Effector memory CD8-positive, alpha-beta T cell (primary cell): ENCODE results near the gene EEIG2.

Source experiments
- ATAC-seq: fragments of 150-1000 bp; cut with Tn5 transposase; replicated peaks from 2 replicates; pipeline ENCODE4 v1.10.0; 2021; ENCODE audit warnings: mild to moderate bottlenecking, moderate library complexity
- DNase-seq, 3 experiments: peaks; one replicate each; pipeline ENCODE4 v3.0.0; 2021
- H3K27ac Mint-ChIP-seq, 2 donors: one replicate each; pipeline ENCODE4 v1.8.0; 2022; ENCODE audit warnings: mild to moderate bottlenecking in 2 of 2, mixed read lengths in 2 of 2, moderate library complexity in 2 of 2
- H3K27me3 Mint-ChIP-seq, 2 donors: one replicate each; pipeline ENCODE4 v1.8.0; 2022; ENCODE audit warnings: mixed read lengths in 2 of 2
- H3K36me3 Mint-ChIP-seq: one replicate; pipeline ENCODE4 v1.8.0; 2022; ENCODE audit warnings: mild to moderate bottlenecking, moderate library complexity, mixed read lengths; ENCODE audit not compliant: insufficient read depth
- H3K4me1 Mint-ChIP-seq, 2 donors: one replicate each; pipeline ENCODE4 v1.8.0; 2022; ENCODE audit warnings: low read depth in 2 of 2, mixed read lengths in 2 of 2
- H3K4me3 Mint-ChIP-seq, 2 donors: one replicate each; pipeline ENCODE4 v1.8.0; 2022; ENCODE audit warnings: mild to moderate bottlenecking in 2 of 2, mixed read lengths in 2 of 2, moderate library complexity in 2 of 2
- H3K9me3 Mint-ChIP-seq, 2 donors: one replicate each; pipeline ENCODE4 v1.8.0; 2022; ENCODE audit warnings: mixed read lengths in 2 of 2

Gene EEIG2

GRCh38 chr1:108573183-108573582 lies 13.3 kb downstream of the EEIG2 start:
- peaks cover 0 to 11% of the 10 kb centered on the region in 2 donors for H3K4me1 Mint-ChIP-seq
- no peaks in the 10 kb centered on the region for H3K9me3 Mint-ChIP-seq
- ATAC-seq (no peak), DNase-seq (no peak)
- no peak overlapping the region for H3K4me3 Mint-ChIP-seq
- H3K27ac Mint-ChIP-seq = no peak overlapping the region
- H3K36me3 Mint-ChIP-seq = peaks cover 2% of the 10 kb centered on the region
- no peaks in the 10 kb centered on the region for H3K27me3 Mint-ChIP-seq

- H3K4me3 Mint-ChIP-seq = no peak overlapping the region
- no peak overlapping the region for H3K27ac Mint-ChIP-seq
- no peak for ATAC-seq
- peaks cover 0 to 11% of the 10 kb centered on the region in 2 donors for H3K4me1 Mint-ChIP-seq
- peaks cover 2% of the 10 kb centered on the region for H3K36me3 Mint-ChIP-seq
- H3K27me3 Mint-ChIP-seq = no peaks in the 10 kb centered on the region
- DNase-seq = no peak
- no peaks in the 10 kb centered on the region for H3K9me3 Mint-ChIP-seq
Observed at GRCh38 chr1:108574008-108574407, 14.1 kb downstream of the EEIG2 start.

- no peak for DNase-seq
- no peak for ATAC-seq
- H3K9me3 Mint-ChIP-seq = no peaks in the 10 kb centered on the region
- peaks cover 6% of the 10 kb centered on the region for H3K36me3 Mint-ChIP-seq
- H3K27ac Mint-ChIP-seq = no peak overlapping the region
- H3K4me1 Mint-ChIP-seq = peaks cover 0 to 11% of the 10 kb centered on the region in 2 donors
- H3K4me3 Mint-ChIP-seq = no peak overlapping the region
- no peaks in the 10 kb centered on the region for H3K27me3 Mint-ChIP-seq
Observed at GRCh38 chr1:108575375-108575774, 15.5 kb downstream of the EEIG2 start.

DNA sequence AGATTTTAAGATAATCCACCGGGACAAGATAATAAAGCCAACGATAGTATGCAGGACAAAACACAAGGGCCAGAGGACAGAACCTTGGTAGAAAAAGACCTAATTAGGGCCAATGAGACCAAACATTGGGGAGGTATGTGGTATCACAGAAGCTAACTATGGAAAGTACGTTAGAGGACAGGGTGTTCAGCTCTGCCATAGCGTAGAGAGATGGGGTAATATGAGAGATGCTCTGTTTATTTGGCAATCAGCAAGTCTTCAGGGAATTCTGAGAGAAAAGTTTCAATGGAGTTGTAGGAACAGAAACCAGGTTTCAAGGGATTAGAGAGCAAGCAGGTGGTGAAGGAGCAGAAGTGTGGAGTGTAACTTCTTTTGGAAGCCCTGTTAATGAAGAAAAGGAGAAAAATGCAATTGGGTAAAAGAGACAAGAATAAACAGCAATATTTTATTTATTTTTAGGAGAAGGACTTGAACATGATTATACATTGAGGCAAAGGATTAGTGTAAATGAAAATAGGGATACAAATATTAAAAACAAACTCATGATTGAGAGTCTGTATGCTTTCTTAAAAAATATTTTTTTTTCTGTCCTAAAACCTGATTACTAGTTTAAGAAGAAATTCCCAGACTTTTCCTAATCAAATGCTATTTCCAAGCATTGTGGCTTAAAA lies 24.0 kb downstream of the EEIG2 start:
- Mint-ChIP-seq H3K4me3 (no peak overlapping the region), H3K27me3 (no peaks in the 10 kb centered on the region), H3K9me3 (no peaks in the 10 kb centered on the region), H3K27ac (peak overlapping the region in 1 of 2 donors; percentile 16), H3K36me3 (peaks cover 11% of the 10 kb centered on the region), H3K4me1 (peaks cover 17 to 36% of the 10 kb centered on the region in 2 donors)
- no peak for ATAC-seq
- no peak for DNase-seq

DNA sequence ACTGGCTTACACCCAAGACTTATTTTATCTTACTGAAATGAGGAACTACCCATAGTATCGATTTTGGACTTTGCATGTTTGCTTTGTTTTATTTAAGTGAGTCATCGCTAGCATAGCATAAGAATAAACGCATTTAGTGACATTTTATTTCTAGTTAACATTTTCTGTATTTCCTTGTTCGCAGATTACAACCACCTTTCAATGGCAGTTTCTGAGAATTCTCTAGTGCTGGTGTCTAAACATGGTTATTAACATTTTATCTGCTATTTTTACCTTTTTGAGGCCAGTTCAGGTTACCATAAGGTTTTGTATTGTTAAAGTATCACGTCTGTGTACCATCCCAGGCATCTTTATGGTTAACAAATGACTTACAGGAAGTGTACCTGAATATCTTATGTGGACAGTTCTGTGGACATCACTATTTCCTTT lies 24.5 kb downstream of the EEIG2 start:
- Mint-ChIP-seq H3K27ac (peak overlapping the region in 1 of 2 donors; percentile 16), H3K27me3 (no peaks in the 10 kb centered on the region), H3K4me1 (peaks cover 21 to 41% of the 10 kb centered on the region in 2 donors)

DNA sequence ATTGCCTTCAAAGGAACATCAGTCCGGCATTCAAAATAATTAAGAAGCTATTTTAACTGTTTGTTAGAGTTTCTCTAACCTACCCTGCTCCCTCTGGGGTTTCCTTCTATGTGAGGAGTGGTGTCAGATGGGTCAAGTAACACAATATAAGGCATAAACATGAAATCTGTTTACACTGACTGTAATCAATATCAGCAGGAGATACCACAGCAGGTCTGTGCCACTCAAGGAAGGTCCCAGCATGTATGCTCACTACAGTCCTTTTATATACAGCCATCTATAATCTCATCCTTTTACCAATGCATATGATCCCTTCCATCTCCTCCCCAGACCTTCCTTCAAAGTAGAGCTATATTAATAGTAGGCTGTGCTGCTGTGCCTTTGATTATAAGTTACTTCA lies 25.4 kb downstream of the EEIG2 start:
- ATAC-seq = no peak
- Mint-ChIP-seq H3K4me1 (peaks cover 22 to 47% of the 10 kb centered on the region in 2 donors), H3K4me3 (no peak overlapping the region), H3K9me3 (no peaks in the 10 kb centered on the region), H3K36me3 (peaks cover 8% of the 10 kb centered on the region), H3K27ac (peak overlapping the region in 1 of 2 donors; percentile 83), H3K27me3 (no peaks in the 10 kb centered on the region)
- DNase-seq = no peak

More for the DNA sequence above, 24.5 kb downstream of the EEIG2 start:
- H3K36me3 Mint-ChIP-seq = peaks cover 11% of the 10 kb centered on the region
- DNase-seq (no peak), ATAC-seq (no peak)
- H3K4me3 Mint-ChIP-seq = no peak overlapping the region
- H3K9me3 Mint-ChIP-seq = no peaks in the 10 kb centered on the region

DNA sequence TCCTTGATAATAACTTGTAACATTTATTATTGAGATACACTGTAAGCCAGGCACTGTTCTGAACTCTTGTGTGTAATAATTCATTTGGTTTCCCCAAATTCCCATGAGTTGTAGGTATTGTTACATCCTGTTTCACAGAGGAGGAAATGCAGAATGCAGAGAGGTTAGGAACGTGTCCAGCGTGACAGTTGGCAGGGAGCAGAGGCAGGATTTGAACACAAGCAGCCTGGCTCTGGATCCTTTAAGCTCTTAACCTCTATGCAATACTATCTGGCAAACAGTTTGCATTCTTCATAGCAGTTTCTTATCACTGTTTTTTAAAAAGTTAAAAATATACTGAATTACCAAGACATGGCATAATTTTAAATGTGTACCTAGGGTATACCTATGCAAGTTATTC lies 30.5 kb downstream of the EEIG2 start:
- ATAC-seq (peak; percentile 1), DNase-seq (no peak)
- H3K4me1 Mint-ChIP-seq = peaks cover 27 to 54% of the 10 kb centered on the region in 2 donors
- peaks cover 9% of the 10 kb centered on the region for H3K36me3 Mint-ChIP-seq
- H3K9me3 Mint-ChIP-seq = no peaks in the 10 kb centered on the region
- H3K4me3 Mint-ChIP-seq = peak overlapping the region in 1 of 2 donors; percentile 43
- no peaks in the 10 kb centered on the region for H3K27me3 Mint-ChIP-seq
- H3K27ac Mint-ChIP-seq = peak overlapping the region; percentile 71 to 91

GRCh38 chr1:108590957-108591356 lies 31.1 kb downstream of the EEIG2 start:
- peaks cover 23 to 54% of the 10 kb centered on the region in 2 donors for H3K4me1 Mint-ChIP-seq
- H3K36me3 Mint-ChIP-seq = peaks cover 8% of the 10 kb centered on the region
- ATAC-seq = peak; percentile 90
- H3K27me3 Mint-ChIP-seq = no peaks in the 10 kb centered on the region
- H3K27ac Mint-ChIP-seq = peak overlapping the region; percentile 71 to 91
- H3K4me3 Mint-ChIP-seq = peak overlapping the region in 1 of 2 donors; percentile 43
- DNase-seq = peak; percentile 15 to 29 (median 16)
- H3K9me3 Mint-ChIP-seq = no peaks in the 10 kb centered on the region

DNA sequence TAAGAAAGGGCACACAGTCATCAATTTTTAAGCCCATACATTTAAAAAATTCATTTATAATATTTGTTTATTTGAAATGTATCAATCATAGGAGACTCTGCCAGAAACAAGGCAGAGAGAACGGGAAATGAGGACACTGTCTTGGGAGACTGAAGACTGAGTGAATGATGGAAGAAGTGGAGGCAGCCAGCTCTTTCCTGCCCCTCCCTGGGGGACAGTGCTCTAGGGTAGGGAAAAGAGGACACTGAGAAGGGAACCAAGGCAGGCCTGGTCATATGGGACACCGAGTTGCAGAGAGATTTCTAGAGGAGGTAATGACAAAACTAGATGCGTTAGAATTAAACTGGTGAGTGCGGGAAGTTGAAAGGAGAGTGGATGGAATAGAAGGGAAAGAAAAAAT lies 31.6 kb downstream of the EEIG2 start:
- ATAC-seq (no peak), DNase-seq (no peak)
- Mint-ChIP-seq H3K27me3 (no peaks in the 10 kb centered on the region), H3K27ac (peak overlapping the region; percentile 71 to 91), H3K4me1 (peaks cover 21 to 50% of the 10 kb centered on the region in 2 donors), H3K9me3 (no peaks in the 10 kb centered on the region), H3K4me3 (peak overlapping the region; percentile 24 to 43), H3K36me3 (peaks cover 5% of the 10 kb centered on the region)

DNA sequence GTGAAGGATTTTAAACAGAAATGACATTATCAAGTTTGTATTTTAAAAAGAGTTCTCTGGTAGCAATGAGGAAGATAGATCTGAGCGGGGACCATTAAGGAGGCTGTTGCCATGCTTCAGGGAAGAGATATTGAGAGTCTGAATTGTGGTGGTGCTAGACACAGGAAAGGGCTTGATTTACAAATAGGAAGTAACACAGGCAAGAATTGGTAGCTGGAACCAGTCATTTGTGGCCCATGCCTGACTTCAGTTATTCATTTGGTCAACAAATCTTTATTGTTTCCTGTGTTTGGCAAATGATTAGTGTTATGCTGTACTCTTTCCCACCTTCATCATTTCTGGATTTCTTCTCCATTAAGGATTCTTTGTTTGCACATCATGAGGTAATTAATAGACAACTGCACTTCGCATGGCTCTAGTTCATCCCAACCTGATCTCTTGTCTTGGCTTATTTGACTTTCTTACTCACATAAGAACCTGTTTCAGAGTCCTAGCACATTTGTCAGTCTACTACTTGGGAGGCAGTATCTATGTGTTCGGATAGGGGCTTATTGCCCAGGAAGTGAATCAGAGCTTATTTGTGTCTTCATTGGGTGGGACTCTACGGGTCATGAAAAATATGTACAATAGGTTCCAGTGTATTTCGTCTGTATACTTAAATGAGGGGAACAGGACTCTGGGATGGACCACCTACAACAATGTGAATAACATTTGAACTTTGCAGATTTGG lies 32.3 kb downstream of the EEIG2 start:
- peak in 1 of 3 experiments; percentile 33 for DNase-seq
- peak; percentile 37 for ATAC-seq
- Mint-ChIP-seq H3K36me3 (peaks cover 5% of the 10 kb centered on the region), H3K9me3 (no peaks in the 10 kb centered on the region), H3K27me3 (no peaks in the 10 kb centered on the region), H3K27ac (peak overlapping the region; percentile 71 to 91), H3K4me3 (peak overlapping the region in 1 of 2 donors; percentile 16), H3K4me1 (peaks cover 18 to 46% of the 10 kb centered on the region in 2 donors)

- no peak for ATAC-seq
- Mint-ChIP-seq H3K9me3 (no peaks in the 10 kb centered on the region), H3K36me3 (peaks cover 5% of the 10 kb centered on the region), H3K27ac (peak overlapping the region in 1 of 2 donors; percentile 91), H3K4me1 (peaks cover 19 to 46% of the 10 kb centered on the region in 2 donors), H3K4me3 (no peak overlapping the region), H3K27me3 (no peaks in the 10 kb centered on the region)
- no peak for DNase-seq
Observed at GRCh38 chr1:108593448-108593847, 33.5 kb downstream of the EEIG2 start.

- peak overlapping the region in 1 of 2 donors; percentile 3 for H3K27ac Mint-ChIP-seq
- H3K9me3 Mint-ChIP-seq = no peaks in the 10 kb centered on the region
- H3K4me1 Mint-ChIP-seq = peaks cover 14 to 35% of the 10 kb centered on the region in 2 donors
- no peak for DNase-seq
- H3K4me3 Mint-ChIP-seq = no peak overlapping the region
- no peak for ATAC-seq
- H3K27me3 Mint-ChIP-seq = no peaks in the 10 kb centered on the region
- peaks cover 8% of the 10 kb centered on the region for H3K36me3 Mint-ChIP-seq
Observed at GRCh38 chr1:108595507-108595906, 35.6 kb downstream of the EEIG2 start.

GRCh38 chr1:108597041-108597440 lies 37.1 kb downstream of the EEIG2 start:
- DNase-seq (no peak), ATAC-seq (no peak)
- peaks cover 8 to 27% of the 10 kb centered on the region in 2 donors for H3K4me1 Mint-ChIP-seq
- no peaks in the 10 kb centered on the region for H3K27me3 Mint-ChIP-seq
- no peak overlapping the region for H3K4me3 Mint-ChIP-seq
- peaks cover 7% of the 10 kb centered on the region for H3K36me3 Mint-ChIP-seq
- H3K9me3 Mint-ChIP-seq = no peaks in the 10 kb centered on the region
- no peak overlapping the region for H3K27ac Mint-ChIP-seq

DNA sequence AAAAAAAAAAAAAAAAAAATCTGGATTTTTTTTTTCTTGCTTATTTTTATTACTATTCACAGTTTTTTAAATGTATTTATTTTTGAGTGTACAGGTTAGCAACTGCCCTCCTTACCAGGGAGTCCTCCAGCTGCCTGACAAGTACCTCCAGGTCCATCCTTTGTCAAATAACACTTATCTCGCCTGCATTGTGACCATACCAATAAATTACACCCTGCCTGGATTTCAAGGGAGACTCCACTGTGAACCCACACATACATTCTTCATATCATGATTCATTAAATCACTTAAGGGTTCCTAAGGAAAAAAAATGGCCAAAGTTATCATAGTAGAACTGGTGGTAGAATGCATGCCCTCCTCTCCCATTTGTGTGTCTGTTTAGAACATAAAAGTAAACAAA lies 38.4 kb downstream of the EEIG2 start:
- H3K27me3 Mint-ChIP-seq = no peaks in the 10 kb centered on the region
- no peak overlapping the region for H3K4me3 Mint-ChIP-seq
- peak overlapping the region in 1 of 2 donors; percentile 41 for H3K27ac Mint-ChIP-seq
- peaks cover 7% of the 10 kb centered on the region for H3K36me3 Mint-ChIP-seq
- DNase-seq = no peak
- ATAC-seq = no peak
- no peaks in the 10 kb centered on the region for H3K9me3 Mint-ChIP-seq
- peaks cover 4 to 22% of the 10 kb centered on the region in 2 donors for H3K4me1 Mint-ChIP-seq
